ENCODE data around the gene ALK. TPM values are rescaled to one million over a fixed set of nuclear protein-coding genes. Genes with fewer than 3 reads are reported as not detected.

The ALK gene
- total and polyA plus RNA-seq, 2 experiments from 2014 or later: 0.35 TPM; not detected in 1

DNA sequence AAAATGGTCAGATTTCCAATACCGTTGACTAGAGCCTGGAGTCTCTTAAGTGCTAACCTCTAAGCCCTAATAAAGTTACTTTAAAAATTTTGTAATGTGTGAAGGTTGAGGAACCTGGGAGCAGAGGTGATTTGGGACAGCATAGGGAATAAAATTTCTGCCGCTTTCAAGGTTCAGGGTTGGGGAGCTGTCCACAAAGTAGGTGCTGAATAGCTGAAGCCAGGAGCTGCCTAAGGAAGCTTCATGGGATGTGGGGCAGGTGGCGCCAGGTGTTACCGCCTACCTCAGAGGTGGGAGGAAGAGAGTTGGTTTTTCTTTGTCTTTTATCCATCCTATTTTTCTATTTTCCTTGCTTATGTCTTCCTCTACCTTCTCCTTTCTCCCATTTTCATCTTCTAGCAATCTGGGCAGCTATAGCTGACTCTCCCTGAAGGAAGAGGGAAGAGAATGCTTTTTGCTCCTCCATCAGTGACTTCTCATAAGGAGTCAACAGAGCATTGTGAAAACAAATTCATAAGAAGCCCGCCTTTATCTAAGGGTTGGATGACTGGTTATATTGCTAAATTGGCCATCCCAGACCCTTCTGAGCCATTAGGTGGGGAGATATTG is 627.5 kb downstream of the ALK start (continued):
- TF ChIP-seq, protein P1, sequence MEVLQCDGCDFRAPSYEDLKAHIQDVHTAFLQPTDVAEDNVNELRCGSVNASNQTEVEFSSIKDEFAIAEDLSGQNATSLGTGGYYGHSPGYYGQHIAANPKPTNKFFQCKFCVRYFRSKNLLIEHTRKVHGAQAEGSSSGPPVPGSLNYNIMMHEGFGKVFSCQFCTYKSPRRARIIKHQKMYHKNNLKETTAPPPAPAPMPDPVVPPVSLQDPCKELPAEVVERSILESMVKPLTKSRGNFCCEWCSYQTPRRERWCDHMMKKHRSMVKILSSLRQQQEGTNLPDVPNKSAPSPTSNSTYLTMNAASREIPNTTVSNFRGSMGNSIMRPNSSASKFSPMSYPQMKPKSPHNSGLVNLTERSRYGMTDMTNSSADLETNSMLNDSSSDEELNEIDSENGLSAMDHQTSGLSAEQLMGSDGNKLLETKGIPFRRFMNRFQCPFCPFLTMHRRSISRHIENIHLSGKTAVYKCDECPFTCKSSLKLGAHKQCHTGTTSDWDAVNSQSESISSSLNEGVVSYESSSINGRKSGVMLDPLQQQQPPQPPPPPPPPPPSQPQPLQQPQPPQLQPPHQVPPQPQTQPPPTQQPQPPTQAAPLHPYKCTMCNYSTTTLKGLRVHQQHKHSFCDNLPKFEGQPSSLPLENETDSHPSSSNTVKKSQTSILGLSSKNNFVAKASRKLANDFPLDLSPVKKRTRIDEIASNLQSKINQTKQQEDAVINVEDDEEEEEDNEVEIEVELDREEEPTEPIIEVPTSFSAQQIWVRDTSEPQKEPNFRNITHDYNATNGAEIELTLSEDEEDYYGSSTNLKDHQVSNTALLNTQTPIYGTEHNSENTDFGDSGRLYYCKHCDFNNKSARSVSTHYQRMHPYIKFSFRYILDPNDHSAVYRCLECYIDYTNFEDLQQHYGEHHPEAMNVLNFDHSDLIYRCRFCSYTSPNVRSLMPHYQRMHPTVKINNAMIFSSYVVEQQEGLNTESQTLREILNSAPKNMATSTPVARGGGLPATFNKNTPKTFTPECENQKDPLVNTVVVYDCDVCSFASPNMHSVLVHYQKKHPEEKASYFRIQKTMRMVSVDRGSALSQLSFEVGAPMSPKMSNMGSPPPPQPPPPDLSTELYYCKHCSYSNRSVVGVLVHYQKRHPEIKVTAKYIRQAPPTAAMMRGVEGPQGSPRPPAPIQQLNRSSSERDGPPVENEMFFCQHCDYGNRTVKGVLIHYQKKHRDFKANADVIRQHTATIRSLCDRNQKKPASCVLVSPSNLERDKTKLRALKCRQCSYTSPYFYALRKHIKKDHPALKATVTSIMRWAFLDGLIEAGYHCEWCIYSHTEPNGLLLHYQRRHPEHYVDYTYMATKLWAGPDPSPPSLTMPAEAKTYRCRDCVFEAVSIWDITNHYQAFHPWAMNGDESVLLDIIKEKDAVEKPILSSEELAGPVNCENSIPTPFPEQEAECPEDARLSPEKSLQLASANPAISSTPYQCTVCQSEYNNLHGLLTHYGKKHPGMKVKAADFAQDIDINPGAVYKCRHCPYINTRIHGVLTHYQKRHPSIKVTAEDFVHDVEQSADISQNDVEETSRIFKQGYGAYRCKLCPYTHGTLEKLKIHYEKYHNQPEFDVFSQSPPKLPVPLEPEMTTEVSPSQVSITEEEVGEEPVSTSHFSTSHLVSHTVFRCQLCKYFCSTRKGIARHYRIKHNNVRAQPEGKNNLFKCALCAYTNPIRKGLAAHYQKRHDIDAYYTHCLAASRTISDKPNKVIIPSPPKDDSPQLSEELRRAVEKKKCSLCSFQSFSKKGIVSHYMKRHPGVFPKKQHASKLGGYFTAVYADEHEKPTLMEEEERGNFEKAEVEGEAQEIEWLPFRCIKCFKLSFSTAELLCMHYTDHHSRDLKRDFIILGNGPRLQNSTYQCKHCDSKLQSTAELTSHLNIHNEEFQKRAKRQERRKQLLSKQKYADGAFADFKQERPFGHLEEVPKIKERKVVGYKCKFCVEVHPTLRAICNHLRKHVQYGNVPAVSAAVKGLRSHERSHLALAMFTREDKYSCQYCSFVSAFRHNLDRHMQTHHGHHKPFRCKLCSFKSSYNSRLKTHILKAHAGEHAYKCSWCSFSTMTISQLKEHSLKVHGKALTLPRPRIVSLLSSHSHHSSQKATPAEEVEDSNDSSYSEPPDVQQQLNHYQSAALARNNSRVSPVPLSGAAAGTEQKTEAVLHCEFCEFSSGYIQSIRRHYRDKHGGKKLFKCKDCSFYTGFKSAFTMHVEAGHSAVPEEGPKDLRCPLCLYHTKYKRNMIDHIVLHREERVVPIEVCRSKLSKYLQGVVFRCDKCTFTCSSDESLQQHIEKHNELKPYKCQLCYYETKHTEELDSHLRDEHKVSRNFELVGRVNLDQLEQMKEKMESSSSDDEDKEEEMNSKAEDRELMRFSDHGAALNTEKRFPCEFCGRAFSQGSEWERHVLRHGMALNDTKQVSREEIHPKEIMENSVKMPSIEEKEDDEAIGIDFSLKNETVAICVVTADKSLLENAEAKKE (CRISPR knock-in tag; IDR thresholded peaks at IDR 0.05): 0 out of 2 replicates have a peak, but pooled peaks have one; percentile 46
- TF ChIP-seq POLR2AphosphoS5 (IDR thresholded peaks at IDR 0.05; ENCODE audit: low read depth) (no peak), STAT1 (IDR thresholded peaks at IDR 0.05; ENCODE audit: unreplicated experiment) (no peak), ZNF331 (CRISPR knock-in tag; IDR thresholded peaks at IDR 0.05; ENCODE audit: low read depth) (no peak), CREB1 (CRISPR knock-in tag; IDR thresholded peaks at IDR 0.05; ENCODE audit: low read depth) (0 out of 2 replicates have a peak, but pooled peaks have one; percentile 5)
- TF ChIP-seq, protein P2, sequence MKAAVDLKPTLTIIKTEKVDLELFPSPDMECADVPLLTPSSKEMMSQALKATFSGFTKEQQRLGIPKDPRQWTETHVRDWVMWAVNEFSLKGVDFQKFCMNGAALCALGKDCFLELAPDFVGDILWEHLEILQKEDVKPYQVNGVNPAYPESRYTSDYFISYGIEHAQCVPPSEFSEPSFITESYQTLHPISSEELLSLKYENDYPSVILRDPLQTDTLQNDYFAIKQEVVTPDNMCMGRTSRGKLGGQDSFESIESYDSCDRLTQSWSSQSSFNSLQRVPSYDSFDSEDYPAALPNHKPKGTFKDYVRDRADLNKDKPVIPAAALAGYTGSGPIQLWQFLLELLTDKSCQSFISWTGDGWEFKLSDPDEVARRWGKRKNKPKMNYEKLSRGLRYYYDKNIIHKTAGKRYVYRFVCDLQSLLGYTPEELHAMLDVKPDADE (IDR thresholded peaks at IDR 0.05): no peak

DNA sequence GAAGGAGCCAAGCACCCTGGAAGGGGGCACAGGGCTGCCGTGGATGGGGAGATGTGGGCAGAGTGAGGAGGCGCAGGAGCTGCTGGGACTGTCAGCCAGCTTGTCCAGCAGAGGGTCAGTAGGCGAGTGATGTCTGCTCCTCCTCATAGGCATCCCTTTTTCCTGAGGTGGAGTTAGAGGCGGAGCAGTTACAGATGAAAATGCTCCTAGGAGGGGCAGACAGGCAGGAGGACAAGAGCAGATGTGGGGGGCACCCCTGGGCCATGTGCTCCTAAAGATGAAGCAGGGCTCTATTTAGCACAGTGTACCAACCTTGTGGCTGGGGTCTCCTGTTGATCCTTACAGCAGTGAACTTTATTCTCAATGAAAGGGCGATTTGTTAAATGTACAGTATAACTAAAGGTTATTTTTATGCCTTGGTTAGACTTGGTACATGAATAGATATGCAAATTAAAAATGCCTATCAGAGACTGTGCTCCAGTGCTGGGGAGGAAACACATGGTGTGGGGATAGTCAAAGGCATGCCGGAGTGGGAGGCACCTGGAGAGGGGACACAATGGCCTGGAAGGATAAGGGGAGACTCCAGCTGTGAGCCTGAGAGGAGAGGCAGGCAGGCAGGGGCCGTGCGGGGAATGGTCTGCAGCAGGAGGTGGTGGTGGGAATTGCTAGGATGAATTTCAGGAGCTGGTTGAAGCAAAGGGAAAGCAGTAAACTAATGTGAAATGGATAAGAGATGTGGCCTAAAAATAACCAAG is 630.9 kb downstream of the ALK start:
- H3K27ac Mint-ChIP-seq: peak overlapping the region; percentile 39; the same call in 1 of the 2 replicates
- H3K36me3 Mint-ChIP-seq (ENCODE audit: low read depth): no peaks in the 10 kb centered on the region
- Histone ChIP-seq H4K20me1 (replicated peaks; ENCODE audit: insufficient read depth) (no peaks in the 10 kb centered on the region), H3K9me2 (ENCODE audit: insufficient read depth) (0 out of 2 replicates have a peak, but pooled peaks cover 3% of the 10 kb centered on the region), H3K4me2 (no peak overlapping the region), H3K4me3 (no peak overlapping the region), H3F3A (replicated peaks; ENCODE audit: low read depth) (no peaks in the 10 kb centered on the region), H3K79me2 (replicated peaks; ENCODE audit: insufficient read depth) (no peaks in the 10 kb centered on the region), H3K27me3 (ENCODE audit: insufficient read depth) (no peaks in the 10 kb centered on the region), H3K27ac (ENCODE audit: low read depth) (no peak overlapping the region), H3K36me3 (ENCODE audit: insufficient read depth) (no peaks in the 10 kb centered on the region), H2AFZ (0 out of 2 replicates have a peak overlapping the region, but pooled peaks have one; percentile 40), H3K4me1 (ENCODE audit: insufficient read depth) (no peaks in the 10 kb centered on the region; the same call in 1 of the 2 replicates)
- peaks cover 25% of the 10 kb centered on the region for H3K4me1 Mint-ChIP-seq
- H3K27me3 Mint-ChIP-seq (ENCODE audit: insufficient read depth, low read depth, poor library complexity): peaks cover 2% of the 10 kb centered on the region
- ATAC-seq (peak; percentile 94), DNase-seq (ENCODE audit: low spot score) (peak; percentile 54)
- no peaks in the 10 kb centered on the region for H3K9me3 Mint-ChIP-seq
- H3K4me3 Mint-ChIP-seq: no peak overlapping the region
- TF ChIP-seq, protein P3, sequence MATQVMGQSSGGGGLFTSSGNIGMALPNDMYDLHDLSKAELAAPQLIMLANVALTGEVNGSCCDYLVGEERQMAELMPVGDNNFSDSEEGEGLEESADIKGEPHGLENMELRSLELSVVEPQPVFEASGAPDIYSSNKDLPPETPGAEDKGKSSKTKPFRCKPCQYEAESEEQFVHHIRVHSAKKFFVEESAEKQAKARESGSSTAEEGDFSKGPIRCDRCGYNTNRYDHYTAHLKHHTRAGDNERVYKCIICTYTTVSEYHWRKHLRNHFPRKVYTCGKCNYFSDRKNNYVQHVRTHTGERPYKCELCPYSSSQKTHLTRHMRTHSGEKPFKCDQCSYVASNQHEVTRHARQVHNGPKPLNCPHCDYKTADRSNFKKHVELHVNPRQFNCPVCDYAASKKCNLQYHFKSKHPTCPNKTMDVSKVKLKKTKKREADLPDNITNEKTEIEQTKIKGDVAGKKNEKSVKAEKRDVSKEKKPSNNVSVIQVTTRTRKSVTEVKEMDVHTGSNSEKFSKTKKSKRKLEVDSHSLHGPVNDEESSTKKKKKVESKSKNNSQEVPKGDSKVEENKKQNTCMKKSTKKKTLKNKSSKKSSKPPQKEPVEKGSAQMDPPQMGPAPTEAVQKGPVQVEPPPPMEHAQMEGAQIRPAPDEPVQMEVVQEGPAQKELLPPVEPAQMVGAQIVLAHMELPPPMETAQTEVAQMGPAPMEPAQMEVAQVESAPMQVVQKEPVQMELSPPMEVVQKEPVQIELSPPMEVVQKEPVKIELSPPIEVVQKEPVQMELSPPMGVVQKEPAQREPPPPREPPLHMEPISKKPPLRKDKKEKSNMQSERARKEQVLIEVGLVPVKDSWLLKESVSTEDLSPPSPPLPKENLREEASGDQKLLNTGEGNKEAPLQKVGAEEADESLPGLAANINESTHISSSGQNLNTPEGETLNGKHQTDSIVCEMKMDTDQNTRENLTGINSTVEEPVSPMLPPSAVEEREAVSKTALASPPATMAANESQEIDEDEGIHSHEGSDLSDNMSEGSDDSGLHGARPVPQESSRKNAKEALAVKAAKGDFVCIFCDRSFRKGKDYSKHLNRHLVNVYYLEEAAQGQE (IDR thresholded peaks at IDR 0.05; ENCODE audit: unreplicated experiment): no peak
